Cardiac fibroblast (primary cell): ENCODE results near the gene IL37.
A peak's percentile ranks its signal among the peaks of the same experiment; 100 is the strongest.

Experiments
- DNase-seq, 2 donors: peaks; one replicate each; pipeline versions ENCODE4 v3.0.0 to v3.0.0-alpha.2; 2010; ENCODE audit warnings: low read depth in 2 of 2
- H3K4me3 ChIP-seq, 2 donors: replicated peaks in 1 of 2; 1 replicate in 1 of 2; 2 replicates in 1 of 2; pipeline ENCODE4 v1.5.1; 2011; ENCODE audit warnings: low read depth in 2 of 2, low read length in 2 of 2, mild to moderate bottlenecking in 2 of 2, moderate library complexity in 1 of 2
- TF ChIP-seq, protein P1 (sequence below): IDR thresholded peaks from one replicate; pipeline ENCODE4 v1.5.1; 2011; ENCODE audit warnings: low read depth, mild to moderate bottlenecking, low read length, inconsistent platforms

IL37 gene

DNA sequence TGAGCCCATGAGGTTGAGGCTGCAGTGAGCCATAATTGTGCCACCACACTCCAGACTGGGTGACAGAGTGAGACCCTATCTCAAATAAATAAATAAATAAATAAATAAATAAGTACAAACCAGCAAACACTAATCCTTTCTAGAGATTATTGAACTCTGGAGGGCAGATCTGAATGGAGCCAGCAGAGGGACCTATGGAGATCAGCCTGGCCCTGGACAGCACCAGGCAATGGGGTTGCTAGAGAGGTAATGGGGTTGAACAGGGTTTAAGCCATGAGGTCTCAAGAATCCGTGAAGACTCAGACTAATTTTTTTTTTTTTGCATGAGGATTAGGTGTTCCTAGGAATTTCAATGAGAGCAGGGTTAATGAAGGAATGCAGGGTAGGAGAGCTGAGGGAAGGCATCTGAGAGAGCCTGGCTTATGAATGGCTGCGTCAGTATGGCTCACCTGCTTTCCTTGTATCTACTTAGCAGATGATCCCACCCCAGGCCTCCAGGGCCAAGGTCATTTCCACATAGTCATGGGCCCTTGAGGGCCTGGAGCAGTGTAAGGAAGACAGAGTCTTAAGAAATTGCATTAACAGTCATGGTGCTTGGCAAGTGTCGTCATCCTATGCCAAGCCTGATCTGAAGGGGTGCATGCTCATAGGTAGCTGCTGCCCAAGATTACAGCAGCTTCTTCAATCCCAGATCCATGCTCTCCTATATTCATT, 34.6 kb upstream of the IL37 start:
- no peak overlapping the region for H3K4me3 ChIP-seq
- DNase-seq: no peak
- TF ChIP-seq, protein P1, sequence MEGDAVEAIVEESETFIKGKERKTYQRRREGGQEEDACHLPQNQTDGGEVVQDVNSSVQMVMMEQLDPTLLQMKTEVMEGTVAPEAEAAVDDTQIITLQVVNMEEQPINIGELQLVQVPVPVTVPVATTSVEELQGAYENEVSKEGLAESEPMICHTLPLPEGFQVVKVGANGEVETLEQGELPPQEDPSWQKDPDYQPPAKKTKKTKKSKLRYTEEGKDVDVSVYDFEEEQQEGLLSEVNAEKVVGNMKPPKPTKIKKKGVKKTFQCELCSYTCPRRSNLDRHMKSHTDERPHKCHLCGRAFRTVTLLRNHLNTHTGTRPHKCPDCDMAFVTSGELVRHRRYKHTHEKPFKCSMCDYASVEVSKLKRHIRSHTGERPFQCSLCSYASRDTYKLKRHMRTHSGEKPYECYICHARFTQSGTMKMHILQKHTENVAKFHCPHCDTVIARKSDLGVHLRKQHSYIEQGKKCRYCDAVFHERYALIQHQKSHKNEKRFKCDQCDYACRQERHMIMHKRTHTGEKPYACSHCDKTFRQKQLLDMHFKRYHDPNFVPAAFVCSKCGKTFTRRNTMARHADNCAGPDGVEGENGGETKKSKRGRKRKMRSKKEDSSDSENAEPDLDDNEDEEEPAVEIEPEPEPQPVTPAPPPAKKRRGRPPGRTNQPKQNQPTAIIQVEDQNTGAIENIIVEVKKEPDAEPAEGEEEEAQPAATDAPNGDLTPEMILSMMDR: no peak

DNA sequence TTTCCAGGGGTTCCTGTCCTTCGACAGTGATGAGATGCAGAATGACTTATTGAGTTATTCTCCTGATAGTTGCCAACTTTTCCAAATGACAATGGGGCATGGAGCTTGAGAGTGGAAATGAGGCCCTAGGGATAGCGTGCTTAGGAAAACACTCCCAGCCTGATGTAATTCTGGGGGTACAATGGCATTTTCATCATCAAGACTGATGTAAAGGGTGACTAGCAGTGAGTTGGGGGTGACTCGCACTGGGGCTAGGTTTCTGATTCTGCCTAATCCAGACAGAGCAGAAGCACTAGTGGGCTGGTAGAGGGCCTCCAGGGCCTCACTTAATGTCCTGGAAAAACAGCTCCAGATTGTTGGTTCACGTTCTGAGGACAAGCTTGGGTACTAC, 34.0 kb upstream of the IL37 start:
- TF ChIP-seq, protein P1: no peak
- DNase-seq: peak in 1 of 2 donors; percentile 57
- H3K4me3 ChIP-seq: no peak overlapping the region

DNA sequence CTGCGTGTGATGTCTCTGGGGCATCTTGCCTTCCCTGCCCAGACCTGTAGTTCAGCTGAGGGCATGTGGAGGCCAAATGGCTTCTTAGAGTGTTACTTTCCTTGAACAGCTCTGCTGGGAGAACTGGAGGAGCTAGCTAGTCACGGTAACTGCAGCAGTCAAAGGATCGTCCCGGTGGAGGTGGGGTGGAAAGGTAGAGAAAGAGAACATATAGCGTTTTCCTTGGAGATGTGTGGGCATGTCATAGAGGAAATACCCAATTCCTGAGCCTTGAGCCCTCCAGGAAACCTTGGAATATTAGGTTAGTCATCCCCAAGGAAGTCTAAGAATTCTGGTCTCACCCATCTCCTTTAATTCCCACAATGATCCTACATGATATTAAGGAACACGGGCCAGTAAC, 33.5 kb upstream of the IL37 start:
- DNase-seq: peak in 1 of 2 donors; percentile 36
- TF ChIP-seq, protein P1: no peak
- H3K4me3 ChIP-seq: no peak overlapping the region

DNA sequence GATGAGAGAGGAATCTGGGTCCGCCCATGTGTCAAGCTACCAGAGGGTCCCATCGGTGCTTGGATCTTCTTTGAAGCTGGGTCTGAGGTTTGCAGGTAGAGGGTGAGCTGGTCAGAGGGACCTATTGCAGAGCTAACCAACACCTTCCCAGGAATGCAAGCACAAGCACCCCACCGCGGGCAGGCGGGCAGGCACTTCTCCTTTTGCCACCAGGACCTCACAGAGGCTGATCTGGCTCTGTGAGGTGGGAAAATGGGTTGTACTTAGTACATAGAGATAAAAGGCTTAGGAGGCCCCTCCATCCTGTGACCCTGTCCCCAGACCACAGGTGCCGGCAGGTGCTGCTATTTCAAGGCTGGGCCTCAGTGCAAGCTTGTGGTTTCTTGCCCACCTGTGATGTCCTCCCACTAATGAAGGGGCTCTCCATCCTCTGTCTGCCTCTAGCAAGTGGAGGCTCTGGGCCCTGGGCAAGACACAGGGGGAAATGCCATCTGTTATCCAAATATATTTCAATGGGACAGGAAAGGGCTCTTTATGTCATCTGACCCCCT, 31.4 kb upstream of the IL37 start:
- TF ChIP-seq, protein P1: no peak
- no peak overlapping the region for H3K4me3 ChIP-seq
- DNase-seq: no peak

DNA sequence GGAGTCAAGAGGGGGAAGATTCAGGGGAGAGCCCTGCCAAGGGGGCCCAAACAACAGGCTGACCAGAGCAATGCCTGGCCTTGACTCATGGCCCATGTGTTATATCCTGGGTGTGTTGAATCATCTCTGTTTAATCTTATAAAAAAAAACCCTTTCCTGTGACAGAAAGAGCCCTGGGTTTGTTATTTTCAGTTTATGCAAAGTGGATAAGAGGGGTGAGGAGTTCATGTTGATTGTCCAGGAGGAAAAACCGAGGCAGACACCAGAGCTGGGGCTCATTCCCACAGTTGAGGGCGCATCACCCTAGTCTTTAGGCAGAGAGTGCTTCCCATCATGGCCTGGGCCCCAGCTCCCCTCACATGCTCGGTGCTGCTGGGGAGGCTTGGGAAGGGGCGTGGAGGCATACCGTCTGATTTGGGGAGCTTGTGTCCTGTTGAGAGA, 30.9 kb upstream of the IL37 start:
- TF ChIP-seq, protein P1: no peak
- no peak overlapping the region for H3K4me3 ChIP-seq
- peak; percentile 47 to 88 for DNase-seq

DNA sequence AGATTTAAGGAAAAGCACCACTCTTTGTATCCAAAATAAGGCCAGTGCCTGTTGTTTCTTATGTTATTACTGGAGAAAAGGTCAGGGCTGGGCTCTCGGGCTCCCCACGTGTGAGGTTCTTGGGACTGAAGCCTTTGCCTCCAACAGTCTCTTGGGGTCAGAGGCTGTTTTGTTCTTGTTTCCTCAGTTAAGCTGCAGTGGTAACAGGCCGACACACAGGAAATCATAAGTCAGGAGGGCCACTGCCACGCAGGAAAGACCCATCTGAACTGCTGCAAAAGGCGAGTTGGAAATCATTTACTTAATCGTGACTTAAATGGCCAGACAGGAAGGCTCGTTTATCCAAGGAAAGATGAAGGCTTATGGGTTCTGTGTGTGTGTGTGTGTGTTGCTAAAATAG, 30.3 kb upstream of the IL37 start:
- DNase-seq: peak; percentile 29 to 50
- TF ChIP-seq, protein P1: no peak
- H3K4me3 ChIP-seq: no peak overlapping the region
